ENCODE measurements around the gene MYH9.

The MYH9 gene

DNA sequence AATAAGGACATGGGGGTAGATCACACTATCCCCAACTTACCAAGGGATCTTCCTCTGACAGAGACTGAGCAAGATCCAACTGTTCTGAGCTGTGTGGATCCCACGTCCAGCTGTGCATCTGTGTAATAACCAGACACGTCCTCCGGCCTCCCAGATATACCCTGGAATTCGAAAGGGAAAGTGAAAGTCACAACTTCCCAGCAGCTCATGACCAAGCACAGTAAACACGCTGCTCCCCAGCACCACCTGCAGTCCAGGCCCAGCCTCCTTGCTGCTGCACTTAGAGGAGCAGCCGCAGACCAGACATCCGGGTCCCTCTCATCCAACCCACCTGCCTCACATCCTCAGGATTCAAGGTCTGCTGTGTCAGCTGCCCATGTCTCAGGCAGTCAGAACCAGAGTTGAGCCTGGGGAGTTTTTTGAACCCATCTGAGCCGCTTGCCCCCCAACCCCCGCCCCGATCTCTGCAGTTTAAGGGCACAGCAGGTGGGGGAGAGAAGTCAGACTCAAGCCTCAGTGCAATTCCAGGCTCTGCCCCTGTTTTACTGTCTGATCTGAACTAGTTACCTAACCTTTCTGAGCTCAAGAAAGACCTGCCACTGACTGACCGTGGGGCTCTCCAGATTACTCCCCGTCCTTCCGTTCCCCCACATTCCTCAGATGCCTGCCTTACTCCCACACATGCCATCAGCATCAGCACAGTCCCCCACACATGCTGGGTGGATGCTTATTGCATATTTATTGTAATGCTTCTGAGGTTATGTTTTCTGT, 148.2 kb downstream of the MYH9 start, which contains the start of gene APOL2:
APOL2 (minus strand) TSS at position 127 of the 771 bp plus-strand sequence. CDS start 6,365 bp downstream, outside the sequence.
- no peak for FAIRE-seq

DNA sequence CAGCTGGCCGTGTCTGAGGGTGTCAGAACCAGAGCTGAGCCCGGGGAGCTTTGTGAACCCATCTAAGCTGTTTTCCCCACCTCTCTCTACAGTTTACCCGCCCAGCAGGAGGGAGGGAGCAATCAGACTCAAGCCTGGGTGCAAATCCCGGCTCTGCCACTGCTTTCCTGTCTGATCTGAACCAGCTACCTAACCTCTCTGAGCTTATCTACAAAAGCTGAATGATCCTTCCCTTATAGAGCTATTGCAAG, 148.7 kb downstream of the MYH9 start:
- FAIRE-seq, result no peak

DNA sequence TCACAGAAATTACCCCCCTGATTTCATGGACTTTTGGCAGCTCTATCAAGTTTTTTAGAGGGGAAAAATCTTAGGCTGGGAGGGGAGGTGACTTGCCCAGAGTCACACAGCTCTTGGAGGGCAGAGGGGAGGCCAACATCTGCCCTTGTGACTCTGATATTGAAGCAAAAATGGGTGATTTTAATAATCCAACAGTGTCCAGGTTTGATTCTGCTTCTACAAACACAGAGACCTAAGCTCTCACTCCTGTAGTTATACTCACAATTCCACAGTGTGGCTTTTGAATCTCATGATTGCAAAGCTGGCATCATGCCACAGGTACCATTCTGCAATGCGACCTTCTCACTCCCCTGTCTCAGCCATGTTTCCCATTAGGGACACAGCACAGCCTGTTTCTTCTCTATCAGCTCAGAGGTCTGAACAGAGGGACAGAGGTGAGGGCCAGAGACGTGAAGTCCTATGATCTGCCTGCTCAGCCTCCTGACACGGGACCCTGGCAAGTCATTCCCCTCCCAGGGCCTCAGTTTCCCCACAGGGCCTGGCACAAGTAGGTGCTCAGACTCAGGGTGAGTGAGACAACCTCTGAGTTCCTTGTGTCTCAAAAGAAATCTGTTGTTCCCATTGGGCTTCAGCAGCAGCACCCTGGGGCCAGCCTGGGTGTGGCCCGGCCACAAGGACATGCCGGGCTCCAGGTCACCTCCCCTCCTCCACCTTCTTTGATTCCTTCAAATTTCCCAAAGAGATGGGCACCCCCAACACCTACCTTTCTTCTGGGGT, 149.2 kb downstream of the MYH9 start:
- FAIRE-seq, result no peak

DNA sequence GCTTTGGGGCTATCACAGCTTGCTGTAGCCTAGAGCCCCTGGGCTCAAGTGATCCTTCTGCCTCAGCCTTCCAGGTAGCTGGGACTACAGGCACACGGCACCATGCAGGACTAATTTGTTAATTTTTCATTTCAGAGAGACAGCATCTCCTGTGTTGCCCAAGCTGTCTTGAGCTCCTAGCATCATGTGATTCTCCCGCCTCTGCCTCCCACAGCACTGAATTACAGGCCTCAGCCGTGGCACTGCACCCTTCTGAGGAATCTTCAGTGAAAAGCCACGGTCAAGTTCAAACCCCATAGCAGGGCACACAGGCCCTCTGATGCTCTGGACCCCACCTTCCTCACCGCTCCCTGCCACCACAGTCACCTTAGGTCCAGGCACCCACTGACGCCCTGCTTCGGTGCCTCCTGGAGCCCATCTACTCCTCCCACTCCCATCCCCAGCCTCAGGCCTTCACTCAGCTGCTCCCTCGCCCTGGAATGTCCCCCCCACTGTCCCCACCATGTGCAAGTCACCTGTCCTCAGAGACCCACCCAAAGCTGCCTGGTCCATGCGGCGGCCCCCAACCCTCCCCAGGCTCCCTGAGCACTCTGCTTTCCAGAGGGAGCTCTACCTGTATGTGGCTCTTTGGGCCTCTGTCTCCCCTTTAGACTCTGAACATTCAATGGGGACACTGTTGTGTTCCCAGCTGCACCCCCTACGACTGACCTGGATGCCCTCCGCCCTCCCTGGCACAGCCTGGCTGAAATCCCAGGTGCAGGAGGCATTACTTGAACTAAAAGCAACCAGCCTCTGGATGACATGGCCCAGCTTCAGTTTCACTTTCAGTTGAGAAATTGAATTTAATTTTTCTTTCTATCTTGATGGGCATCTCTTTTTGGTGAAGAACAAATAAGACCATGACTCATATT, 150.1 kb downstream of the MYH9 start:
- no peak for FAIRE-seq

DNA sequence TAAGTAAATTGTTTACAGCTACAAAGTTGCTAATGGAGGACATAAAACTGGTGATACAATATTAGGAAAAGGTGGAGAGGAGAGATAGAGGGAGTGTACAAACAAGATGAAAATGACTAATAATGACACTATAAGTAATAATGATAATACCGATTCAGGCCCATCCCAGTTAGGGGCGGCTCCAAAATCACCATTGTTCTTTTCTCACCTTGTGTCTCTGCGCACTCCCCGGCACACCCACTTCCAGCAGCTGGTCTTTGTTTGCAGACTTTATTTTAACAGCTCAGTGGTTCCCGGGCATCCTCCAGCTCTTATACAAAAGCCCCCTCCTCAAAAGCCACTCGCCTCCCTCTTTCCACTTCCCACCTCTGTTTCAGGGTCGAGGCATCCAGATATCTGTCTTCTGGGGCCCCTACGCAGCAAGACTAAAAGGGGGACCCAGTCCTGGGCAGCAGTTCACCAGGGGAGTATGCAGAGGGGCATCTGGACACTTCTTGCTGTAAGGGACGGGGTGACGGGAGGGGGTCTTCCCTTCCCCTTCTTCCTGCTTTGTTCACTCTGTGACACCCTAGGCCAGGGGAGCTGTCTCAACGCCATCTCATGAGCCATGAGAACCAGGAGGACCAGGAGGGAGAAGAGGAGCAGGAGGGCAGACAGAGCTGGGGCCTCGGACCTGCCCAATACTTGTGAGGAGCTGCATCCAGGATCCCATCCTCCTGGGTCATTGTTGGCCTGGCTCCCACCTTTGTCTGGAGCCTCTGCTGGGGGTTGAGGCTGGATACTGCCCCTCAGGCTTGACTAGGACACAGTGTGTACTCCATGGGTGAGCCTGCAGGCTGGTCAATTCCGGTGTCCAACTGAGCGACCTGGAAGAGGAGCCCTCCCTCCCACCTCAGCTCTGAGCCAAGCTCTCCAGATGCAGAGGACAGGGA, 151.1 kb downstream of the MYH9 start:
- FAIRE-seq, result no peak

DNA sequence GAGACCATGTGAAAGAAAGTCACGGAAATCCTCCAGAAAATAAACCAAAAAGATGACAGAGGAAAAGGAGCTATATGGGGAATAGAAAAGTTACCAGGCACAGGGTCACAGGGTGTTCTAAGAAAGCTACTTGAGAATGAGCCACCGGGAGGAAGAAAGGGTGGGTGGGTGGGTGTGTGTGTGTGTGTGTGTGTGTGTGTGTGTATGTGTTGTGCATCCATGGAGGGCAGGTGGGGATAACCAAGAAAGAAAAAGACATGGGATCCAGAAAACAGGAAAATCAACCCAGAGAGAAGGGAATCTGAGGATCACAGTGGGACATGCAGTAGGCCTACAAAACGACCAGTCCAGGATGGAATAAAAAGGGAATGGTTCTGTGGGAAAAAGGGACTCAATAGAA, 152.2 kb downstream of the MYH9 start:
- no peak for FAIRE-seq

DNA sequence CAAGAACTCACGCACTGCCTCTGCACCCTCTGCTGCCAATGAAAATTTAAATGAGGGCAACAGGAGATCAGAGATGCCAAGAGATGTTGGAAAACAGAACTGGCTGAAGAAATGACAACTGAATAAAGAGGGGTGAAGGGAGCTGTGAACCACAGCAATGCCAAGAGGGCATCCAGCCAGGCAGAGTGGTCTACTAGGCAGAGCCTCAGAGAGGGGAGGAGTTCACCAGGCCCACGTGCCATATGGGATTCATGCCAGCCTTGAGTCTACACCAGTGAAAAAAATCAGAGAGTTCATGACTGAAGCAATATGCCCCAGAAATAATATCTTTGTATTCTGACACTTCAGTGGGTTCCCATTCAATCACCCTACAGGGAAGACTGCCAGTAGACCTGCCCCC, 152.8 kb downstream of the MYH9 start:
- no peak for FAIRE-seq

DNA sequence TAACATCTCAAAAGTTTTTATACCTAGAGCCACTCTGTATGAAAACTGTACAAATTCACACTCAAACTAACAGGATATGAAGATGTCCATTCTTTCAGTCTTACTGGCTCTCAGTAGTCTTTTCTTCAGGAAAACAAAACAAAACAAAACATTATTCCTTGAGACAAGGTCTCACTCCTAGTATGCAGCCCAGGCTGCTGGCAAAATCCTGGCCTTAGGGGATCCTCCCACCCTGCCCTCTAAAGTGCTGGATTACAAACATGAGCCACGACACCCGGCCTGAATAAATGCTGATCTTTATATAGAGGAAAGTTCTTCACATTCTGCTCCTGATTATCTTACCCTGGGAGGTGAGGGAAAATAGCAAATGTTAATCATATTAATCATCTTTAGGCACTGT, 153.6 kb downstream of the MYH9 start:
- FAIRE-seq, result no peak

DNA sequence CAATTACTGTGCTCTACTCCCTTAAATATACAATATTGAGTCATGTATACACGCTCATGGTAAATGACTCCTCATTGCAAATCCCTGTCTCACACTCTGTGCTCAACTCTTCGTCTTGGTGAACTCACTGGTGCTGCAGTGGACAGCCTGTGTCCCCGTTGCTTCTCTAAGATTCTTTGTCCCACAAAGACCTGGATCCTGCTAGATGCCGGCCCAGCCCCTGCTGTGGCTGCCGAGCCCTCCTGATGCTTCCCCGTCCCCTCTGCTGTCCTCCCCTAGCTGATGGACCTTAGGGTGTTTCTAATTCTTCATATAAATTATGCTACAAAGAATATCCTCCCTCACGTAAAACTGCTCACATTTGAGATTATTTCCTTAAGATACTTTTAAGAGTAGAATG, 154.0 kb downstream of the MYH9 start:
- no peak for FAIRE-seq

DNA sequence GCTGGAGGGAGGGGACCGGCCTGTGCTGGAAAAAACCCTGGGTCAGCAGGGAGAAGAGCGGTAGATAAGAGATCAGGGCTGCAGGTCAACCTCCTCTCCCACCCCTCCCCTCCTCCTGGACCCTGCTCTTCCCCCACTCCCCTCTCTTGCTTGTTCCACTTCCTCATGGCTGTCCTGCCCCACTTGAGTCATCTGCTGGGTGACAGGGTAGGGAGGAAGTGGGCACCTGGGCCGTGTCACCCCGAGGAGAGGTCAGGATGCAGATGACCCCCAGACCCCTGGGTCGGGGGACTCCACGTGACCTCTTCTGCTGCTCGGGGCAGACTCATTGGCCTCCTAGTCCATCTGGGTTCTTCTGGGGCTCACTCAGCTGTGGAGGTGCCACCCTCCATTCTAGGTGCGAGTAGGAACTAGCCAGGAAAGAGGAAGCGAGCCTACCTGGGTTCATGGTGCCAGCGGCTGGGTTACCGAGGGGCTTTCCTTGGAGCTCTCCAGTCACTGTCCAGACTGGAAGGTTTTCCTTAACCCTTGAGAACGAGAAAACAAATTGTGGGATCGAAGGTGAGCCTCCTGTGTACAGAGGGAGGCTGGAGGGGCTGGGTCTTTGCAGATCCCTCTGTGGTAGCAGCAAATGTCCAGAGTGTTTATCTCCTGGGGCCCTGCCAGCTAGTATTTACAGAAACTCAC, 154.9 kb downstream of the MYH9 start:
- no peak for FAIRE-seq

All from colon (tissue), 2 donors.